ENCODE measurements around the gene SC5D.

- no peak for TF ChIP-seq POLR2AphosphoS5 (IDR thresholded peaks at IDR 0.05; ENCODE audit: borderline replicate concordance, low read depth, low read length)
- no peak for TF ChIP-seq EZH2 (IDR thresholded peaks at IDR 0.05)
These were observed 47.5 kb downstream of the SC5D start for GRCh38 chr11:121340032-121340580.
